RWPE2 (cell line): ENCODE data around the gene MSN.

Experiments
- ATAC-seq: fragments of 200-7000 bp; cut with Tn5 transposase; 3 replicates; pipeline ENCODE4 v1.9.1; 2021; ENCODE audit warnings: low read depth
- DNase-seq: peaks from one replicate; pipeline ENCODE4 v3.0.0-alpha.2; 2020; ENCODE audit warnings: low spot score
- H3K27ac ChIP-seq: fragments of 450-650 bp; 2 replicates; pipeline ENCODE4 v1.5.1; 2017; ENCODE audit warnings: mild to moderate bottlenecking; ENCODE audit not compliant: poor library complexity, severe bottlenecking
- H3K27me3 ChIP-seq: fragments of 250-450 bp; sonication (Bioruptor Pico); 2 replicates; pipeline ENCODE4 v1.5.1; 2021; ENCODE audit warnings: mild to moderate bottlenecking, moderate library complexity; ENCODE audit not compliant: insufficient read depth, poor library complexity, severe bottlenecking
- H3K36me3 ChIP-seq: fragments of 250-450 bp; sonication (Bioruptor Pico); 2 replicates; pipeline ENCODE4 v1.5.1; 2020; ENCODE audit warnings: low read depth, mild to moderate bottlenecking, moderate library complexity
- H3K4me1 ChIP-seq: fragments of 250-450 bp; sonication (Bioruptor Pico); 2 replicates; pipeline ENCODE4 v1.5.1; 2021; ENCODE audit warnings: mild to moderate bottlenecking, moderate library complexity; ENCODE audit not compliant: insufficient read depth, poor library complexity, severe bottlenecking
- H3K4me3 ChIP-seq: fragments of 250-450 bp; sonication (Bioruptor Pico); 2 replicates; pipeline ENCODE4 v1.5.1; 2021; ENCODE audit warnings: mild to moderate bottlenecking, moderate library complexity; ENCODE audit not compliant: severe bottlenecking
- H3K9me3 ChIP-seq: fragments of 250-450 bp; sonication (Bioruptor Pico); 2 replicates; pipeline ENCODE4 v1.5.1; 2021; ENCODE audit warnings: mild to moderate bottlenecking, moderate library complexity; ENCODE audit not compliant: severe bottlenecking
- TF ChIP-seq, protein P1 (sequence below): fragments of 450-650 bp; IDR thresholded peaks from one replicate; pipeline ENCODE4 v1.5.1; 2017; ENCODE audit warnings: mild to moderate bottlenecking, moderate library complexity; ENCODE audit not compliant: poor library complexity, severe bottlenecking

The MSN gene

GRCh38 chrX:65688403-65688871 is 21.0 kb downstream of the MSN start:
- TF ChIP-seq, protein P1, sequence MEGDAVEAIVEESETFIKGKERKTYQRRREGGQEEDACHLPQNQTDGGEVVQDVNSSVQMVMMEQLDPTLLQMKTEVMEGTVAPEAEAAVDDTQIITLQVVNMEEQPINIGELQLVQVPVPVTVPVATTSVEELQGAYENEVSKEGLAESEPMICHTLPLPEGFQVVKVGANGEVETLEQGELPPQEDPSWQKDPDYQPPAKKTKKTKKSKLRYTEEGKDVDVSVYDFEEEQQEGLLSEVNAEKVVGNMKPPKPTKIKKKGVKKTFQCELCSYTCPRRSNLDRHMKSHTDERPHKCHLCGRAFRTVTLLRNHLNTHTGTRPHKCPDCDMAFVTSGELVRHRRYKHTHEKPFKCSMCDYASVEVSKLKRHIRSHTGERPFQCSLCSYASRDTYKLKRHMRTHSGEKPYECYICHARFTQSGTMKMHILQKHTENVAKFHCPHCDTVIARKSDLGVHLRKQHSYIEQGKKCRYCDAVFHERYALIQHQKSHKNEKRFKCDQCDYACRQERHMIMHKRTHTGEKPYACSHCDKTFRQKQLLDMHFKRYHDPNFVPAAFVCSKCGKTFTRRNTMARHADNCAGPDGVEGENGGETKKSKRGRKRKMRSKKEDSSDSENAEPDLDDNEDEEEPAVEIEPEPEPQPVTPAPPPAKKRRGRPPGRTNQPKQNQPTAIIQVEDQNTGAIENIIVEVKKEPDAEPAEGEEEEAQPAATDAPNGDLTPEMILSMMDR, result no peak
- no peak for DNase-seq
- peaks cover 47% of the 10 kb centered on the region for H3K4me1 ChIP-seq

GRCh38 chrX:65689377-65689776 is 21.9 kb downstream of the MSN start:
- TF ChIP-seq, protein P1, result no peak
- H3K27me3 ChIP-seq, result no peaks in the 10 kb centered on the region
- H3K27ac ChIP-seq, result peak overlapping the region; percentile 65
- no peaks in the 10 kb centered on the region for H3K9me3 ChIP-seq
- DNase-seq (no peak), ATAC-seq (no peak)
- no peaks in the 10 kb centered on the region; the same call in 1 of the 2 replicates for H3K36me3 ChIP-seq
- H3K4me3 ChIP-seq, result no peak overlapping the region
- H3K4me1 ChIP-seq, result peaks cover 51% of the 10 kb centered on the region

More at GRCh38 chrX:65688403-65688871, 21.0 kb downstream of the MSN start:
- Histone ChIP-seq H3K4me3 (no peak overlapping the region), H3K36me3 (no peaks in the 10 kb centered on the region; the same call in 1 of the 2 replicates), H3K27ac (peak overlapping the region; percentile 65), H3K9me3 (no peaks in the 10 kb centered on the region), H3K27me3 (no peaks in the 10 kb centered on the region)
- peak; percentile 42; the same call in 2 of the 3 replicates for ATAC-seq

- peaks cover 59% of the 10 kb centered on the region for H3K4me1 ChIP-seq
- ATAC-seq (peak; percentile 74), DNase-seq (no peak)
These were observed 22.8 kb downstream of the MSN start for GRCh38 chrX:65690057-65690855.

DNA sequence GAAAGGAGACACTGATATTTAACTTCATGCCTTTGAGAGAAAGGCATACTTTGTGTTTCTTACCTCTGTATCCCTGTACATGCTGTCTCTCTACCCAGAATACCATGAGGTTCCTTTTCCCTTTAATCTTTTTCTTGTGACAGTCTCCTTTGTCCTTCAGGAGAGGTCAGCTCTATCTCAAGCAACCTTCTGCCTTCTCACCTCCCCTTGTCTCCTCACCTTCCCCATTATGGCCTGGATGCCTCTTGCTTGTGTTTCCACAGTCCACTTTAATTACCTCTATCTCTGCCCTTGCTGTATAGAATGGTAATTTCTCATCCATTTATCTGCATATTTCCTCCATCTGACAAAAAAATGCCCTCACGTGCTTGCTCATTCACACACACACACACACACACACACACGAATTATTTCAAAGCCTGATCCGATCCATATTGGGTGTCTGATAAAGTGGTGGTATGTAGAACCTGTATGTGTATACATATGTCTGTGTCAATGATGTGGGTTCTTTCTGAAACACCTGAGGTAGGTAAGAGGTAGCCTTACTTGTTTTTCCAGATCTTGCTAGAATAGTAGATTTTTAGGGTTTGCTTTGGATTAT is 28.5 kb downstream of the MSN start:
- no peaks in the 10 kb centered on the region for H3K27me3 ChIP-seq
- H3K4me3 ChIP-seq, result no peak overlapping the region
- no peak for DNase-seq
- peak overlapping the region; percentile 61 for H3K27ac ChIP-seq
- no peak for ATAC-seq
- peaks cover 44% of the 10 kb centered on the region for H3K4me1 ChIP-seq
- no peaks in the 10 kb centered on the region for H3K9me3 ChIP-seq
- H3K36me3 ChIP-seq, result peaks cover 9% of the 10 kb centered on the region; the same call in 1 of the 2 replicates
- TF ChIP-seq, protein P1, result no peak

More at GRCh38 chrX:65690057-65690855, 22.8 kb downstream of the MSN start:
- H3K27ac ChIP-seq, result peak overlapping the region; percentile 65
- peaks cover 4% of the 10 kb centered on the region; the same call in 1 of the 2 replicates for H3K36me3 ChIP-seq
- H3K9me3 ChIP-seq, result no peaks in the 10 kb centered on the region
- no peaks in the 10 kb centered on the region for H3K27me3 ChIP-seq
- no peak overlapping the region for H3K4me3 ChIP-seq
- TF ChIP-seq, protein P1, result no peak
